ENCODE results near the gene FAM98B. TPM values are rescaled to one million over a fixed set of nuclear protein-coding genes. Genes with fewer than 3 reads are reported as not detected.

The FAM98B gene
- total RNA-seq, 1 experiment from 2014 or later = 11.7 TPM

DNA sequence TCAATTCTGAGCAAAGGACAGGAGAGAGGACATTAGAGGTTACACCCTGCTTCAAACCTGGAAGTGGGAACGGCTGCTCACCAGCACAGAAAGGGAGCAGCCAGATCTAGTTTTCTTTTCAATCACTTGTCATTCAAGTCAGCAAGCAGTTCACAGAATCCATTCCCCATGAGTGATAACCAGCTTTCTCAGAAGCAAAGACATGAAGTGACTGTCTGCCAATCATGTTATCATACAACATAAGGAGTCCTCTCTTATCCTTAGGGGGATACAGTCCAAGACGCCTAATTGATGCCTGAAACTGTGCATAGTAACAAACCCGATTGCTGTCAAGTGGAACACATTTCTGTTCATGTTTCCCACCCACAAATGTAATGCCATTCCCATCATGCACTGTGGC lies 54.7 kb downstream of the FAM98B start:
- DNase-seq (ENCODE audit: low read depth) = no peak

GRCh38 chr15:38509152-38509551 lies 55.2 kb downstream of the FAM98B start:
- DNase-seq (ENCODE audit: low read depth) = no peak

DNA sequence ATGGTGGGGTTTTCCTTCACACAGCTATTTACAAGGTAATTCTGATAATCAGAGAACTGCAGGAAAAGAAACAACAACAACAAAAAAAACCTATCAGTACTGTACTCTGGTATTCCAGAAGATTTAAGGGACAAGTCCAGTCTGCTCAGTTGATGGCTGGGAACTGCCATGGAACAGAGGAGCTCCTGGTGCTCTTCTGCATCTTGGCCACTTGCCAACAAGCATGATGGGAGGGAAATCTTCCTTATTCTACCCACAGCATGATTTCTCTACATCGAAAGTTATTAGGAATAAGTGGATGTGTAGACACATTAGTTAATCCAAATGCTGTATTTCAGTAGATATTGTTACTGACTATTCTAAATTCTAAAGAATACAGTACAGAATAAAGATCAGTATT lies 59.0 kb downstream of the FAM98B start:
- DNase-seq (ENCODE audit: low read depth) = no peak

DNA sequence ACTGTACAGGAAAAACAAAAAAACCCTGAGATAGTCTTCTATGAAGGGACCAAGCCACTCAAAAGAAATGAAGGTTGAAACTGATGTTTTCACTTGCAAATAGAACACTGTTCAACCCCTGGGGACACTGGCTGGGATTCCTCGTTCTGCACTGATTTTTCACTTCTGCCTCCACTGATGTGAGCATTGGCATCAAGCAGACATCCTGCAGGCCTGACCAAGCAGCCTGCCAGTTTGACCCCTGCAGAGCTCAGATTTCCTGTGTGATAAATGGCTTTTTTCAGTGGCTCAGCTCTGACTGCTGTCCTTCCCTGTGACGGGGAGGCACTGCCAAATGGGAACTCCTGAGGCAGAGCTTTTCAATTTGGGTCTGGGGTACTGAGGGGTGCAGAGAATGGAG lies 60.7 kb downstream of the FAM98B start:
- peak; percentile 13 for DNase-seq (ENCODE audit: low read depth)

- peak; percentile 5 for DNase-seq (ENCODE audit: low read depth)
Observed at GRCh38 chr15:38516626-38517025, 62.7 kb downstream of the FAM98B start.

DNA sequence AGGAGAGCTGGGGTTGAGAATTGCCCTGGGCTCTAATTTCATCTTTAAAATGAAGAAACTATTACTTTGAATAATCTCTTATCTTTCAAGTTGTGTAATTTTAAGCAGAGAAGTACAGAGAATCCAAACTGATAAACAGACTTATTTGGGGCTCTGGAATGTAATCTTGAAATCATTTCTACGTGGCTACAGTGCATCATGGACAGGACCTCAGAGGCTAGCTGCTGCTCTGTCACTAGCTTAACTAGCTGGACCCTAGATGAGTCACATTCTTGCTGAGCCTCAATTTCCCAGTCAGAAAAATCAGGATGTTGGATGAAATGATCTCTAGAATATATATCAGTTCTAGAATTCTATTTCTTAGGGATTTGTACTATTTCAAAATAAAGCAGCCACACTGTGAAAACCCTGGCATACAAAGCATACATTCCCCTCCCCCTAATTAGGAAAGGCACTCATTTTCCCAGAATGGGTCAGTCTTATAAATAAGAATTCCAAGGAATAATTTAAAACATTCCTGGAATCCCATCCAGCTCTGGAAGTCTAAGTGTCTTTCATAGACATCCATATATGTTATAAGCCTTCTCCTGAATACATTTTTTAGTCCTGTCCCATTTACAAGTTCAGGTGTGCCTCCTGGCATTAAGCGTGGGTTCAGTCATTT lies 63.5 kb downstream of the FAM98B start:
- no peak for DNase-seq (ENCODE audit: low read depth)

- DNase-seq (ENCODE audit: low read depth) = no peak
Observed at GRCh38 chr15:38518084-38518483, 64.2 kb downstream of the FAM98B start.

- DNase-seq (ENCODE audit: low read depth) = no peak
Observed at GRCh38 chr15:38520035-38520434, 66.1 kb downstream of the FAM98B start.

- no peak for DNase-seq (ENCODE audit: low read depth)
Observed at GRCh38 chr15:38521316-38521715, 67.4 kb downstream of the FAM98B start.

DNA sequence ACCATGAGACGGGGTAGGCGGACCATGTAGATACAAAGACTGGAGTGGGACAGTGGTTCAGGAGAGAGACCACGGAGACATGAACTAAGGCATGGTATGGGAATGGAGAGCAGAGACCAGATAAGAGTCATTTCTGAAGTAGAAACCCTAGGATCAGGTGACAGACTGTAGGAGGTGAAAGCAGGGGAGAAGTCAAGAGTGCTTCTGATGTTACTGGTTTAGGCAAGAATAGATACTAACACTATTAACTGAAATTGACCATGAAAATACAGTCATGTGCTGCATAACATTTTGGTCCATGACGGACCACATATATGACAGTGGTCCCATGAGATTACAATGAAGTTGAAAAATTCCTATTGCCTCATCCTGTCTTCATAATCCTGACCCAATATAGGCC lies 69.0 kb downstream of the FAM98B start:
- no peak for DNase-seq (ENCODE audit: low read depth)

- DNase-seq (ENCODE audit: low read depth) = peak; percentile 13
Observed at GRCh38 chr15:38524156-38524555, 70.2 kb downstream of the FAM98B start.

DNA sequence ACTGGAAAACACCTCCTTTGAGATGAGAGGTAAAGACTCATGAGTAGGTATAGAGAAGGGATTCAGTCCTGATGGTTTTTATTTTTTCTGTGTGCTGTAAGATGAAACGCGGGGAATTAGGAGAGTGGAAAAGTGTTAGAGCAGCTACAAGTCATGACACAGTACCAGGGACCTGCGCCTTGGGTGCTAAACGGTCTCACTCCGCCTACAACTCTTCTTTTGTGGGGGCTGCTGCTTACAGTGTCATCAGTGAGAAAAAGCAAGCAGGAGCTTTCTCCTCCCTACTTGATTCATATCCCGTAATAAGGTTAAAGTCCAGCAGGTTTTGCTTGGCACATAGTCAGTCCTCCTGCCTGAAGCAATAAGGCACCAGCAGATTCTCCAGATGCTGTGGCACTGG lies 71.6 kb downstream of the FAM98B start:
- DNase-seq (ENCODE audit: low read depth) = no peak

- DNase-seq (ENCODE audit: low read depth) = no peak
Observed at GRCh38 chr15:38526158-38526557, 72.2 kb downstream of the FAM98B start.

DNA sequence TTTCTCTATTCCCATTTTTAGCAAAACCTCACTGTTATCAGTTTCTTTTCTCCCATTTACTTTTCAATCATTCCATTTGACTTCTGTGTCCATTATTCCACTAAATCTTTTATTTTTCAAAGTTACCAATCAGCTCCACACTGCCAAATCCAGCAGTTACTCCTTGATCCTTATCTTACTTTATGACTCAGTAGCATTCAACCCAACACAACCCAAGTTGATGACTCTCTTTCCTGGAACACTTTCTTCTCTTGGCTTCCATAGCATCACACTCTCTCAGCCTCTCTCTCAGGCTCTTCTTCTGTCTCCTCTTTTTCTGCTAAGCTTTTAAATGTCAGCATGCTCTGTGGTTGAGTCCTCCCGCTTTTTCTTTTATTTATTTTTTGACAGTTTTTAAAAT lies 74.4 kb downstream of the FAM98B start:
- peak; percentile 79 for DNase-seq (ENCODE audit: low read depth)

DNA sequence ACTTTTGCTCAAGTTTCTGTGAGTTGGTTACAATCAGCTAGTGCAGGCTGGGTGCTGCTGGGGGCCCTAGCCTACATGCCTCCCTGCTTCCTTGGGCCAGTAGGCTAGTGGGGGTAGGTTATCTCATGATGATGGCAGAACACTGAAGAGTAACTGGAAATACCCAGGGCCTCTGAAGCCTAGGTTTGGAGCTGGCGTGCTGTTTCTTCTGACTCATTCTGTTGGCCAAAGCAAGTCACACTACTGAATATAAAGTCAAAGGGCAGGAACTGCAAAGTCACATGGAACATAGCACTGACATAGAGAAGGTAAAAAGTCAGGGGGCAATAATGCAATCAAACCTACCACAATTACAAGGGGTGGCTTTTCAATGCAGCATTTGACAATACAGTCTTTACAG lies 76.2 kb downstream of the FAM98B start:
- peak; percentile 15 for DNase-seq (ENCODE audit: low read depth)

GRCh38 chr15:38531509-38531908 lies 77.6 kb downstream of the FAM98B start:
- peak; percentile 84 for DNase-seq (ENCODE audit: low read depth)

DNA sequence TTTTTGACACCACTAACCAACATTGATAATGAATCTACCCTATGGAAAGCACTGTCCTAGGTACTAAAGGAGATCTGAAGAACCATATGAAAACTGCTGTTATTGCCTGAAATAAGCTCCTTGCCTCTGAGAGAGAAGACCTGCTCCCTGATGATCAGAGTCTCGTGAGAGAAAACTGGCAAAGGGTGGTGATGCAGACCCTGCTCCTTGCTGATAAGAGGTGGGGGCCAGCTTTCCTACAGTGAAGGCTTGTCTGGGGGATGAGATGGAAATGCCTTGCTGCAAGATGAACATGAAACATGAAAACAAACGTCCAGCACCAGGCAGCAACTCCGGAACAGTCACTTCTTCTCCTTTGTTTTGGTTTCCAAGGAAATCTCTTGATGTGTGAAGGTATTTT lies 78.8 kb downstream of the FAM98B start:
- DNase-seq (ENCODE audit: low read depth) = no peak

DNA sequence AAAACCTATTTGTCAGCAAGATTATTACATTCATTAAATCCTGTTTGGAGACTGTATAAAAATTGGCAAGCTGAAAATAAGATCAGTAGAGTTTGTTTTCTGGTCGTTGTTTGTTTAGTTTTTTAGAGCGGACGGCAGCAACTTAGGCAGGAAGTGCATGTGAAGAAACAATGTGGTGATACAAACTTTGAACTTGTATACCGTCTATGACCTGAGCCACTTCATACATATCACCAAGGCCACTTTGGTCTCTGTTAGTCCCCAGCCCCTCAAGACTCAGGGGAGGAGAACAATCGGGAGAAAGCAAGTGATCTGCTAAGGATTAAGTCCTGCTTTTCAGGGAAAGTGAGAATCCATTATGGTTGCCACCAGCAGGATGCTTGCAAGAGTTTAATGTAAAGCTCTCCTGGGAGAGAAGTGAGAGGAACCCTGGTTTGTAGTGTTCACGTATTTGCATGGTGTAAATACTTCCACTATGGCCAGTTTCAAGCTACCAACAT lies 79.5 kb downstream of the FAM98B start:
- DNase-seq (ENCODE audit: low read depth) = no peak

DNA sequence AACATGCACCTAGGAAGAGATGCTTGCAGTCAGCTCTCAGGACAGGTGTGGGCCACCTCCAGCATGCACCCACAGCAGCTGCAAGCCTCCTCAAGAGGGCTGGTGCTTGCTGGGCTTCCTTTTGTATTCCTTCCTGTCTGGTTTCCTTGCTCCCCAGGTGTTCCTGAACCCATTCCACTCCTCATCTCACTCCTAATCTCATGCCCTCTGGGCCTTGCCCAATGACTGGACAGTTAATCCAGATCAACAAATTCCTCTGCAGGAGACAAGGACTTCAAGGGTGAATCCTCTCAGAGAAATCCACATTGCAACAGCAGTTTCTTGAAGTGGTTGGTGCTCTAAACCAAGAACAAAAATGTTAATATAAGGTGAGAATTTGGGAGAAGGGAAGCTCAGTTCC lies 80.0 kb downstream of the FAM98B start:
- no peak for DNase-seq (ENCODE audit: low read depth)

DNA sequence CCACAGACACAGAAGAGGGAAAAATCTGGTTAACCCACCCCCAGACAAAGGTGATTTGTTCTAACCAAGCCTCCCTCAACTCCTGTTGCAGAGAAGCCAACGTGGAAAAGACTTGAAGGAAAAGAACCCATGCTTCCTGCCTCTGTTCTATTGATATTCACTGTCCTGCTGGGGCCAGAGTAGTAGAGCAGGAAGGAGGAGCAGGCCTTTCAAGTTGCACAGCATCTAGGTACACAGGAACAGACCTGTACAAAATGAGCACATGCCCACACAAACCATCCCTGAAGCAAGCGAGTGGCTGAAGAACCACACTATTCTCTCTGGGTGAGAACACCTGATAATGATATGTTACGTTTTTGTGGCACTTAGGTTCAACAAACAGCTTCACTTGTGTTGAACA lies 80.8 kb downstream of the FAM98B start:
- DNase-seq (ENCODE audit: low read depth) = no peak

GRCh38 chr15:38535491-38536200 lies 81.7 kb downstream of the FAM98B start:
- DNase-seq (ENCODE audit: low read depth) = peak; percentile 17

GRCh38 chr15:38536201-38536676 lies 82.3 kb downstream of the FAM98B start:
- DNase-seq (ENCODE audit: low read depth) = peak; percentile 48

All from RPMI7951 (cell line).